Femur (tissue), 1 donor: ENCODE data around the gene TENT5A.

Experiments
- DNase-seq: peaks from one replicate; pipeline ENCODE4 v3.0.0-alpha.2; 2017

TENT5A gene

DNA sequence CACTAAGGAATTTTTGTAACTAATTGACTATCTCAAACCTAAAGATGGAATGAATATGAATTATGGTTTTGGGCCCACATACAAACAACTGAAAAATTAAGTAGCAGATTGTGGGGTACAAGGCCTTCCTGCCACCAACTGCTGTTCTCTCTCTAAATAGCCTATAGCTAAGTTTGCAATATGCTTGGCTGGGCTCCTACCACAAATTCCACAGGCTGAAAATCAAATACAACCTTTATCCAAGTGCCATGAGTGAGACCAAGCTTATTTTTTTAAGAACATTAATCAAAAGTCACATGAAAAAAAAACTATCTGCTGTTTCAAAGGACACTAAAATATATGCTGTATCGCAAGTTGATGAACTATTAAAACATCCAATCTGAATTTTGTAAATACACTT, 52.1 kb downstream of the TENT5A start:
- no peak for DNase-seq

GRCh38 chr6:81697559-81697958, 54.9 kb downstream of the TENT5A start:
- DNase-seq: no peak

DNA sequence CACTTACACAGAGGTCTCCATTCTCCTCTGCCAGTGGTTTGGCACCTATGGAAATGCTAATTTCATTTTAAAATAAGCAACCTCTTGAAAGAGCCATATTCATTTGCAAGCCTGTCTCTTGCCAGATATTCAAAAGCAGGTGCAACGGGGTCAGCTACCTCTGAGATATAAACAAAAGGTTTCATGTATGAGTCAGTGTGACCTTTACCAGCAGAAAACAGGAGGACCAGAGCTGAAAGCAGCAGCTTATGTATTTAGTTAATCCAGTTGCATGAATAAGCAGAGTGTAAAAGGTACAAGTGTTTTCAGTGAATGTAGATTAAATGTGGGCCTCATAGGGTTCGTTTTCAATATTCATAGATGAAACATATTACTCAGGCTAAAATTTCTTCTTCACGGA, 56.0 kb downstream of the TENT5A start:
- DNase-seq: no peak
